ENCODE measurements around the gene RANBP1. TPM values are rescaled to one million over a fixed set of nuclear protein-coding genes. Genes with fewer than 3 reads are reported as not detected.

Gene RANBP1
- total and polyA plus RNA-seq, 2 of the 13 experiments (the other 11 are each of a cell fraction or from before 2014, with no cell fraction given), result 181 to 492 TPM

- TF ChIP-seq ZNF580 (CRISPR knock-in tag; IDR thresholded peaks at IDR 0.05; ENCODE audit: borderline replicate concordance, low read depth), result peak; percentile 4; the same call in 1 of the 2 replicates
- TF ChIP-seq NFYB (CRISPR knock-in tag; IDR thresholded peaks at IDR 0.05), result no peak; the same call in 1 of the 2 replicates
- TF ChIP-seq REPIN1 (CRISPR knock-in tag; IDR thresholded peaks at IDR 0.05; ENCODE audit: borderline replicate concordance, low read depth), result no peak
- no peak for TF ChIP-seq ZNF670 (CRISPR knock-in tag; IDR thresholded peaks at IDR 0.05; ENCODE audit: borderline replicate concordance)
- TF ChIP-seq TFAP4 (IDR thresholded peaks at IDR 0.05; ENCODE audit: borderline replicate concordance, low read depth), result peak; percentile 81; the same call in 1 of the 2 replicates
- no peak for TF ChIP-seq ARNT (IDR thresholded peaks at IDR 0.05)
- TF ChIP-seq POLR2A (IDR thresholded peaks at IDR 0.05; ENCODE audit: insufficient read depth in 1 of 2, low read depth in 2 of 2, low read length in 2 of 2), result peak in 1 of 2 experiments; percentile 41; a peak in 1 of 4 replicates
- no peak for TF ChIP-seq HNRNPH1 (optimal IDR thresholded peaks at IDR 0.05; ENCODE audit: low read depth, low read length)
- 0 out of 2 replicates have a peak, but pooled peaks have one; percentile 63 for TF ChIP-seq ZNF691 (CRISPR knock-in tag; IDR thresholded peaks at IDR 0.05; ENCODE audit: borderline replicate concordance, low read depth)
- TF ChIP-seq GABPB1 (CRISPR knock-in tag; IDR thresholded peaks at IDR 0.05), result no peak
- TF ChIP-seq MTERF4 (CRISPR knock-in tag; IDR thresholded peaks at IDR 0.05), result peak; percentile 71; the same call in 1 of the 2 replicates
- 0 out of 2 replicates have a peak, but pooled peaks have one; percentile 18 for TF ChIP-seq CBX5 (CRISPR knock-in tag; IDR thresholded peaks at IDR 0.05; ENCODE audit: borderline replicate concordance)
- TF ChIP-seq SALL1 (CRISPR knock-in tag; IDR thresholded peaks at IDR 0.05), result no peak; the same call in 1 of the 2 replicates
- TF ChIP-seq PLRG1 (conservative IDR thresholded peaks at IDR 0.05), result no peak
- no peak for TF ChIP-seq SMAD3 (CRISPR knock-in tag; IDR thresholded peaks at IDR 0.05)
- TF ChIP-seq IRF2 (CRISPR knock-in tag; IDR thresholded peaks at IDR 0.05), result peak; percentile 24; the same call in 1 of the 2 replicates
- TF ChIP-seq ZNF501 (CRISPR knock-in tag; IDR thresholded peaks at IDR 0.05), result peak; percentile 35; the same call in 1 of the 2 replicates
- peak; percentile 36; the same call in 1 of the 2 replicates for TF ChIP-seq POLR2G (IDR thresholded peaks at IDR 0.05; ENCODE audit: low read depth, low read length)
- no peak for TF ChIP-seq ATF6 (CRISPR knock-in tag; conservative IDR thresholded peaks at IDR 0.05)
- TF ChIP-seq U2AF1 (optimal IDR thresholded peaks at IDR 0.05; ENCODE audit: low read depth, low read length), result peak; percentile 33
- peak; percentile 45; the same call in 1 of the 2 replicates for TF ChIP-seq RNF2 (conservative IDR thresholded peaks at IDR 0.05; ENCODE audit: low read depth)
- 0 out of 2 replicates have a peak, but pooled peaks have one; percentile 20 for TF ChIP-seq HDAC2 (CRISPR knock-in tag; IDR thresholded peaks at IDR 0.05)
- TF ChIP-seq MYPOP (CRISPR knock-in tag; IDR thresholded peaks at IDR 0.05), result peak; percentile 42; the same call in 1 of the 2 replicates
- no peak for TF ChIP-seq DMAP1 (CRISPR knock-in tag; IDR thresholded peaks at IDR 0.05)
Observed at GRCh38 chr22:20080776-20081654, 34.9 kb upstream of the RANBP1 start (continued).
